ENCODE measurements around the gene TBC1D12.
"Not testable (repeated sequence)": the region's sequence is repeated elsewhere in the genome, so short reads cannot be mapped to it uniquely, and the experiment has no call there.

Gene TBC1D12

GRCh38 chr10:94402204-94402842 is at the start of gene TBC1D12:
Gene TBC1D12 (plus strand): TSS chr10:94402541. CDS start chr10:94402614, 73 bp downstream.
- DNase-seq (ENCODE audit: low spot score): peak; percentile 98

- no peak for DNase-seq (ENCODE audit: low spot score)
These were observed 49.0 kb upstream of the TBC1D12 start for GRCh38 chr10:94353336-94353735.

GRCh38 chr10:94355841-94356240 is 46.5 kb upstream of the TBC1D12 start:
- no peak for DNase-seq (ENCODE audit: low spot score)

DNA sequence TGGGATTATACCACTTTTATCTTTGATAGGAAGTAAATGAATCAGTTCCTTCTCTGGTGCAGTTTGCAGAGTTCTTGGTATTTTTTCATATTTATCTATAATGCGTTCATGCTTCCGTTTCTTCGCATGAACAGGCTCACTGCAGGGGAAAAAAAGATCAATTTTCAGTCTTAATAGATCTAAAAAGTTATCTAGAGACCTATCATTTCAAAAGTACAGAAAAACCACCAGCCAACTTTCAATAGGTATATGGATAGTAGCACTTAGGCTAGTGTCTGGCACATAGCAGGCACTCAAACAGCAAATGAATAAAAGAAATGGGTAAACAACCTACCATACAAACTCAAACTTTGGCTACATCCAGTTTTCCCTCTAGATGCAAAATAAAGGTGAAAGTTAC is 45.1 kb upstream of the TBC1D12 start:
- no peak for DNase-seq (ENCODE audit: low spot score)

- DNase-seq (ENCODE audit: low spot score): peak; percentile 90
These were observed 43.9 kb upstream of the TBC1D12 start for GRCh38 chr10:94358480-94358879.

- peak; percentile 48 for DNase-seq (ENCODE audit: low spot score)
These were observed 41.1 kb upstream of the TBC1D12 start for GRCh38 chr10:94361171-94361794.

GRCh38 chr10:94362360-94363250 is 39.7 kb upstream of the TBC1D12 start, which contains the start of gene NOC3L:
Gene NOC3L (minus strand): TSS chr10:94362939. CDS start chr10:94362838, 101 bp downstream.
- peak; percentile 96 for DNase-seq (ENCODE audit: low spot score)

DNA sequence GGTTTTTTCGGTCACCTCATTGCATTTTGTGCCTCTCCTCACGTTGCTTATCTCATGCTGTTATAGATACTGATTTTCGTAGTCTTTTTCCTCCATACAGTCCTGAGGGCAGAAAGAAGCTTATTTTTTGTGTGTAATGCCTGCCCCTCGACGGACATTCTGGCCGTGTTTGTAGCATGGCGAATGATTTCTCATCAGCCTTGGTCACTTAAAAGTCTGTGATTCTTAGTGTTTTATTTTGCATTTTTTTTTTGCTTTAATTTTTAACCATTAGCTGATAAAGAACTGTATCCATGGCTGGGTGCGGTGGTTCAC is 39.1 kb upstream of the TBC1D12 start:
- DNase-seq (ENCODE audit: low spot score): no peak

- no peak for DNase-seq (ENCODE audit: low spot score)
These were observed 37.9 kb upstream of the TBC1D12 start for GRCh38 chr10:94364482-94364881.

DNA sequence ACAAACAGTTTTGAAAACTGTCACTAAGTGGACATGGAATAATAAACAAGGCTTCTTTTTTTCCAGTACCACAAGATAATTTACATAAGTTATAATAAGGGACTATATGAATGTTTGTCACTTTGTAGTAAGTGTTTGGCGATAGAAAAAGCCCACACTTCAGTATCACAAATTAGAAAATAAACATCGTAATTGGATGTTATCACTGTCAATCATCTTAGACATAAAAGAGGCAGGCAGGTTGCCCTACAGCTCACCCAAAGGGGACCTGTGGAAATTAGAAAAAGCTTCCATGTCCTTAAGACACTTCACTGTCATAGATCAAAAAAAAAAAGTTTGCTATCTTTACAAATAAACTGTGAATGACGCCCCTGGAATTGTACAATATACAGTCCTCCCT is 36.0 kb upstream of the TBC1D12 start:
- no peak for DNase-seq (ENCODE audit: low spot score)

DNA sequence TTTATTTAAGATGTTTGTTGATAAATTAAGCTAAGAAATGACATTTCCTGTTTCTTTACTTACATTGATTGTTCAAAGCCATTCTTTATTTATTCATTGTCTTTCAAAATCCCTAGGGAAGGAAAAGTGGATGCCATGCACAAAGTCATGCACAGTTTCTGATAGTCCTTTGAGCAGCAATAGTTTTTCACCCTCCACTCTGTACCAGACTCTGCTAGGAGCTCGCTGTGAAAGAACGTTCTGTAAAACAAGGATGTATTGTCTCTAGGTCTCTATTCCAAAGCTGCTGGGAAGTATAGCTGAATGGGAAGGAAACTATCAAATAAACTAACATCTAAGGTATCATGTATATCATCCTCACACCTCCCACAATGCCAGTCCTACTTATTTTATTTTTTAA is 31.8 kb upstream of the TBC1D12 start:
- no peak for DNase-seq (ENCODE audit: low spot score)

DNA sequence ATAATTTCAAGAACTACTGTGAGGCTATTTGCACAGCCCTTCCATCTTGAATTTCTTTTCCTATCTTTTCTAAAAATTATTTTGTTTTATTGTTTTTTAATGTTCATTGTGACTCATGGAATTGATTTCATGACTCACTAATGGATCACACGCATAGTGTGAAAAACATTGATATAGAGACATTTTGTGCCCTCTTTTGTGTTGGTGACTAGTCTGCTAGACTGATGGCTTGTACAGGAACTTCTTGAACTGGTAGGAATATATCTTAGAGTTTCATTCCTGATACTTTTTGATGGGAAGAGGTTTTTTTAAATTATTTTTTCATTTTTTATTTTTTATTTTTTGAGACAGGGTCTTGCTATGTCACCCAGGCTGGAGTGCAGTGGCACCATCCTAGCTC is 27.0 kb upstream of the TBC1D12 start:
- no peak for DNase-seq (ENCODE audit: low spot score)

DNA sequence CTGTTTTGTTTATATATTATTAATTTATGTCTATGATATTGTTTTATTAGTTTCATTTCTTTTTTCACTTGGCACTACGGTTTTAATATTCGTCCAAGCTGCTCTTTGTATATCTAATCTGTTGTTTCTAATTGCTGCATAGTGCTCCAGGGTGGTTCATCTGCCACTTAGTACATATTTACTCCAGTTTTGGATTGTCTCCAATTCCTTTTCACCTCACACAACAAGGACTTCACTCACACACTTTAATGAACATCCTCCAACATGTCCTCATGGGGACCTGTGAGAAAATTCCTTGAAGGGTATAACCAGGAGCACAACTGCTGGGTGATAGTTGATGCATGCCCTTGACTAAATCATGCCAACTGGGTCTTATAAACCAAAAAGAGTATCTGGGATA is 25.5 kb upstream of the TBC1D12 start:
- DNase-seq (ENCODE audit: low spot score): no peak

- no peak for DNase-seq (ENCODE audit: low spot score)
These were observed 18.8 kb upstream of the TBC1D12 start for GRCh38 chr10:94383530-94383929.

DNA sequence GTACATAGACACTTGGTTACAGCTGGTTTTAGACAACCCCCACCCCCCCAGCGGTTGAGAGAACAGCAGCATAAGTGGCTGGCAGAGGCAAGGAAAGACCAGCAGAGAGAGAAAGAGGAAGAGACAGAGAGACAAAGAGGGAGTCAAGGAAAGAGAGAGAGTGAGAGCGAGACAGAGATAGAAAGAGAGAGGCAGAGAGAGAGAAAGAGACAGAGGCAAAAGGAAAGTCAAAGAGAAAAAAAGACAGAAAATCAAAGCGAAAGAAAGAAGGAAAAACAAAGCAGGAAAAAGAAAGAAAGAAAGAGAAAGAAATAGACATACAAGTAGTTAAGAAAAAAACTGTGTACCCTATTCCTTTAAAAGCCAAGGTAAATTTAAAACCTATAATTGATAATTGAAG is 16.6 kb upstream of the TBC1D12 start:
- DNase-seq (ENCODE audit: low spot score): not testable (repeated sequence)

DNA sequence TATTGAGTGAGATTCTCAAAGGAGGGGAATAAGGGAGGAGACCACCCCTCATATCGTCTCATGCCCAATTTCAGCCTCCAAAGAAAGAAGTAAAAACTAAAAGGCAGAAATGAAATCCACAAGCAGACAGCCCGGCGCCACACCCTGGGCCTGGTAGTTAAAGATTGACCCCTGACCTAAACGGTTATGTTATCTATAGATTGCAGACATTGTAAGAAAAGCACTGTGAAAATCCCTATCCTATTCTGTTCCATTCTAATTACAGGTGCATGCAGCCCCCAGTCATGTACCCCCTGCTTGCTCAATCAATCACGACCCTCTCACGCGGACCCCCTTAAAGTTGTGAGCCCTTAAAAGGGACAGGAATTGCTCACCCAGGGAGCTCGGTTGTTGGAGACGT is 10.2 kb upstream of the TBC1D12 start:
- DNase-seq (ENCODE audit: low spot score): not testable (repeated sequence)

- peak; percentile 65 for DNase-seq (ENCODE audit: low spot score)
These were observed 4.6 kb upstream of the TBC1D12 start for GRCh38 chr10:94397549-94398370.

GRCh38 chr10:94398762-94399161 is 3.6 kb upstream of the TBC1D12 start:
- no peak for DNase-seq (ENCODE audit: low spot score)

DNA sequence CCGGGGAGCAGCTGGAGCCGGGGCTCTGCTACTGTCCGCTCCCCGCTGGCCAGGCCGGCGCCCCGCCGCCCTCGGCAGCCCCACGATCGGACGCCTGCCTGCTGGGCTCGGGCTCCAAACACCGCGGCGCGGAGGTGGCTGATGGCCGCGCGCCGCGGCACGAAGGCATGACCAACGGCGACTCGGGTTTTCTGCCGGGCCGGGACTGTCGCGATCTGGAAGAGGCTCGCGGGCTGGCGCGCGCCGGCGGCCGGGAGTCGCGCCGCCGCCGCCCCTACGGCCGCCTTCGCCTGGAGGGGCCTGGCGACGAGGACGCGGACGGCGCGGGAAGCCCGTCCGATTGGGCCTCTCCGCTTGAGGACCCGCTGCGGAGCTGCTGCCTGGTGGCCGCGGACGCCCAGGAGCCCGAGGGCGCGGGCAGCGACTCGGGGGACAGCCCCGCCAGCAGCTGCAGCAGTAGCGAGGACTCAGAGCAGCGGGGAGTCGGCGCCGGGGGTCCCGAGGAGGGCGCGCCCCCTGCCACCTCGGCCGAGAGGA is 570 bp downstream of the TBC1D12 start:
- peak; percentile 60 for DNase-seq (ENCODE audit: low spot score)

DNA sequence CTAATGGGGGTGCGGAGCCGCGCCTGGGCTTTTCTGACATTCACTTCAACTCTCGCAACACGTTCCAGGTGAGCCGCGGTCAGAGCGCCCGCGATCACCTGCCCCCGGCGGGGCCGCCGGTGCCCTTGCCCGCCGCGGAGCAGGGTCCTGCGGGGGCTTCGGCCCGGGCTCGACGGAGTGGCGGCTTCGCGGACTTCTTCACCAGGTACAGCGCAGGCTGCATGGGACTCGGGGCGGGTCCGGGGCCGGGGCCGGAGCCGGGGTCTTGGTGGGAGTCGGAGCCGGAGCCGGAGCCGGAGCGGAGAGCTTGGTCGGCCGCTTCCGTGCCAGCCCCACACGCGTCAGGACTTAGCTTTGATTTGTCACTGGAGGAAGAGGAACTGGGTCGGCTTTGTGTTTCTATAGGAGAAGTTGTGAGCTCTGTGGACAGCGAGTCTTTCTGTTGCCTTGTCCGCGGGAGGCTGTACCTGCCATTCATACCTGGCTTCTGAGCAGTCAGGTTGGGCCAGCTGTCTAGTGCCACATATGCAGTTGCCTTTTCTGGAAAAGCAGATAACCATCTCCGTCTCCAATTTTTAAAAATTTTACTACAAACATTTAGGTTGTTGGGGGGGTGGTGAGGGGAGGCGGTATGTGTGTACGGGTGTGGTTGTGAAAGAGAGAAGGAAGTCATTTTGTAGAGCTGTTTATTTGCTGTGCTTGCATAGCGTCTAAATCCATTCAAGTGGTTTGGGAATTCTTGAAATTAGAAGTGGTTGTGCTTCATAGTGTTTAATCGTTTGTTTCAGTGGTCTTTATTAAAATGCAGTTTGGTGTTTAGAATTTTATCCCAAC is 1.3 kb downstream of the TBC1D12 start:
- peak; percentile 91 for DNase-seq (ENCODE audit: low spot score)

- DNase-seq (ENCODE audit: low spot score): no peak
These were observed 3.1 kb downstream of the TBC1D12 start for GRCh38 chr10:94405406-94405805.

All from kidney tubule cell (primary cell).